GM21737 (cell line): ENCODE results near the gene XIRP2.
"Not testable (repeated sequence)": the region's sequence is repeated elsewhere in the genome, so short reads cannot be mapped to it uniquely, and the experiment has no call there.

Experiments
- ATAC-seq: cut with Tn5 transposase; IDR thresholded peaks from one replicate; pipeline ENCODE4 v1.9.1; 2021; ENCODE audit warnings: mild to moderate bottlenecking, moderate library complexity; ENCODE audit not compliant: unreplicated experiment

XIRP2 gene

DNA sequence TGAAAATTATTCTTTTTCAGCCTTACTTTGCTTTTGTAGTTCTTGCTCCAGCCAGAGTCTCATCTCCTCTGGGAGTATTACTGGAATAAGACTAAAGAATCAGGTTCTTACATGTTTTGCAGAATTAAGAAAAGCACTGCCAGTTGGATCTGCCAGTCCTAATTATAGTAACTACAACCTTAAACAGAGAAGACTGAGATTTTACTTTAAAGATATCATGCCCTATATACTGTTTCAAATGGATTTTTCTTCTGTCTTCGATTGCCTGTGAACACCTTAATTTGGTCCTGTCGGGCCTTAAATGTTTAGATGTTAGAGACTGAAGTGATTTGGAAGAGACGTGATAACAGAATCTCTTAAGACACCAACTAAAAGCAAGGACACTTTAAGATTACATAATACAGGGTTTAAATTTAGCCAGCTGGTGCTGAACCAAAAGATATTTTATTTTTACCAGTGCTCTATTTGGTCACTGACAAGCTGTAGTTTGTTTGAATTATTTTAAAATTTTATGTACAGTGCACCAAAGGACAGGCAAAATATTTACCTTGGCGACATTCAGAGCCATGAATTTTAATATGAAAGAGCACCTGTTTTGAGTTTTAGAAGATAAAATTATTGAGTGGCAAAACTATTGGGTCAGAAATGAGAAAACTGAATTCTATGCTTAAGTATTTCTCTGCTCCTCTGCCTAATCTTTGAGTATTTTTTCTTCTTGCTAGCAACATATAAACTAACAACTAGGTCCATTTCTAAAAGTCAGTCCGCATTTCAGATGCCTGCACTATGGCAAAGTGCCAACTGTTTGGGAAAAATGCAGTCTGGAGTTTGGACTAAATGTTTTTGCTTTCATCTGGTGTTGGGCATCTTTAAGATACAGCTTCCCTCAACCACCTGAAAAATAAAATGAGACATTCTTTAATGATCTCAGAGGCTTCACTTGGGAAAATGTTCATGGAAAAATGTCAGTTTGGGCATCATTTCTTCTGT is 300.0 kb downstream of the XIRP2 start:
- no peak for ATAC-seq

- ATAC-seq: no peak
Observed at GRCh38 chr2:167190053-167190452, 301.8 kb downstream of the XIRP2 start.

- no peak for ATAC-seq
Observed at GRCh38 chr2:167191588-167191987, 303.3 kb downstream of the XIRP2 start.

DNA sequence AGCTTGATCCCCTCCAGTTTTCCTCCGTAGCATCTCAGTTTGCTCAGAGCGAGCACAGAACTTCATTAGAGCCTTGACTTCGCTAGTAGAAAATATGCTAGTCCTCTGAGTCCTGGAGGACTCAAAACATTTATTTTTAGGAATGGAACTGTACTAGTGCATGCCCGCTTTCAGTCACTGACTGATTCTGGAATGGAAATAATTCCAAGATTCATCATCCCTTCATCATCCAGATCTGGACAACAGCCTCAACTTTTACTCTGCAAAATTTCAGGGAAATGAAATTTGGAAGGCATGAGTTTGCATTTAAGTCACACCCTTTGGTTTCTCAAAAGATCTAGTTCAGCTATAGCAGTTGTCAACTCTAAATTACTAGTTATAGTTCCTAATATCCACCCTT is 304.6 kb downstream of the XIRP2 start:
- no peak for ATAC-seq

DNA sequence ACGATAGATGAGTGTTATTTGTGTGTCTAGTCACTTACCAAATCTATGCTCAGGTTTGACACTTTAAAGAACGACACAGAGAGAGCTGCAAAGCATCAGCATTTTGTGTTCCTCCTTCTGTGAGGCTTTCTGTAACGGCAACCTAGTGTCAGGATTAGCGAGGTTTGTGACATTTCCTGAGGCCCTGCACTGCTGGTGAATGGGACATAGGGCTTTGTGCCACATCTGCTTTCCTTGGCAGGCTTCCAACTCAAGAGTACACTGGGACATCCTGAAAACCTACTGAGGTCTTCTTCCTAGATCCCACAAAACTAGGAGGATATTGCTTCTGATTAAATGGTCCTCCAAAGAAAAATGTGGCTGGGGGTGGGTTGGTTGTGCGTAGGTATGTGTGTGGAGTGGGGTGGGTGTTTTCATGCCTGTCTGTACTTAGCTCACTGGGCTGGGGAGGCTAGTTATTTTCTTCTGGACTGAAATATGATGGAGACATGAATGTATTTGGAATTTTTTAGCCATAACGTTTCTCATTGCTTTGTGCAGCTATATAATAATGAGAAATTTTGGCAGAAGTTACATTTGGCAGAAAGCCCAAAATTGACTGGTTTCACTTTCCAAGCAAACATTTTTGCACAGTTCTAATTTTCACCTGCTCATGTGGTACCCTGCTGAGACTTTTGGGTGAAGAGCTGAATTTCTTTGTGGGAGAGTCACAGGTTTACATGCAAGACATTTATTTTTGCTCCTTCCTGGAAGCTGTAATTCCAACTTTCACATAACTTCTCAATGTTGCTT is 308.4 kb downstream of the XIRP2 start:
- no peak for ATAC-seq

DNA sequence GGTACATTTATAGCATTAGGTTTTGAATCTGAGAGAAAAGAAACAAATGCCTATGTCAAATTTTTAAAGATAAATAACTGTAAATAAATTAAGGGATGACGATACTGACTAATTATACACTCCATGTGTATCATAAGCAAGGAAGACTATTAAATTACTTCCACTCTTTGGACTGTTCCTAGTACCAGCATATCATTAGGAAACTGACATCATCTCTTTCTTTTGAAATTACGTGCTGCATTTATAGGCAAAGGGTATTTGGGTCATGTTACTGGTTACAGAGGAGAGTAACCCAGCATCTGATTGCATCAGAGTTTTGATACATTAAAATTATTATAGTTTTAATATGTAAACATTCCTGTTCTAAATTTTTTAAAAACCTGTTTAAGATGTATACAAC is 309.7 kb downstream of the XIRP2 start:
- no peak for ATAC-seq

DNA sequence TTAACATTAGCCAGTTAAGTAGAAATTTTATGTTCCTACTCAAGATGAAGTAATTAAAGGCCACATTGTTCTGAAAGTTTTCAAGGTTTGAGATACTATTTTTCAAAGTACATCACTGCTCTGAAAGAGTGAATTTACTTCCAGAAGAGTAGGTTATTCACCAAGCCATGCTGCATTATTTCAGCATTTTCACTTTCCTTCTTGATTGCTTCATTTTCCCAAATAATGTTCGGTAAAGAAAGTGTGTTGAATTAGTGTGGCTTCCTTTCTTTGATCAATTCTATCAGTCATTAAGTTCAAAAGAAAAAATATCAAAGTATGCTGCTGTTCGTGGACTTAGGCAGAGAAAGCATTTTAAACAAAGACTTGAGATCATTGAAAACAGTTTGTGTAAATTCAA is 310.3 kb downstream of the XIRP2 start:
- ATAC-seq: no peak

DNA sequence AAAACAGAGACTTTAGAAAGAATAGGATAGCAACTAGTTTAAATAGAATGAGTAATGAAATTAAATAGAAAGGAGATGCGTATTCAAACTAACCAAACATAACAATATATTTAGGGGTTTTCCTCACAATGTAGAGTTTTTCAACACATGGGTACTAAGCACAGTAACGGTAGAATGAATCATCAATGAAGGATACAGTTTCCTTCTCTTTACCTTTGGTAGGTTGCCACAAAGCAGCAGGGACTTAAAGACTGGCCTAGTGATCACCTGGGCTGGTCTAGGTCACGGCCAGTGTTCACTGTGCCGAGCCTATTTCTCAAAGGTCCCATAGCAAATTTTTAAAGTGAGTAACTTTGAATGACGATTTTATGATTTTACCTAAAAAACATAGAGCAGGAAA is 311.7 kb downstream of the XIRP2 start:
- no peak for ATAC-seq

DNA sequence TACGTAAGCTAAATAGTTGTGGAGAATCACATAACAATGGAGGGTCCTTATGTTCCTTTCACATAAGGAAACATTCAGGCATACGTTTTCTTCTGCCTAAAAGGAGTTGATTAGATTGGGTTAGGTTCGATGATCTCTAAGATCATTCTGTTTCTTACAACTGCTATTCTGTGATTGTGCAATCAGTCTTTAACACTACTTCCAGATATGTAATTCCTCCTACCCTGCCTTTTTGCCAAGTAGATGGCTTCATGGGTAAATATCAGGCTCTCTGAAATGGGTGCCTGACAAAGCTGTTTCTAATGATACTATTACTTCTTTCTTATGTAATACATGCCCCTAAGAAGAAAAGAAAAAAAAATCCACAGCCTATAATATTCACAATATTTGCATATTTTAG is 321.5 kb downstream of the XIRP2 start:
- no peak for ATAC-seq

- ATAC-seq: peak; percentile 72
Observed at GRCh38 chr2:167212014-167212648, 323.9 kb downstream of the XIRP2 start.

DNA sequence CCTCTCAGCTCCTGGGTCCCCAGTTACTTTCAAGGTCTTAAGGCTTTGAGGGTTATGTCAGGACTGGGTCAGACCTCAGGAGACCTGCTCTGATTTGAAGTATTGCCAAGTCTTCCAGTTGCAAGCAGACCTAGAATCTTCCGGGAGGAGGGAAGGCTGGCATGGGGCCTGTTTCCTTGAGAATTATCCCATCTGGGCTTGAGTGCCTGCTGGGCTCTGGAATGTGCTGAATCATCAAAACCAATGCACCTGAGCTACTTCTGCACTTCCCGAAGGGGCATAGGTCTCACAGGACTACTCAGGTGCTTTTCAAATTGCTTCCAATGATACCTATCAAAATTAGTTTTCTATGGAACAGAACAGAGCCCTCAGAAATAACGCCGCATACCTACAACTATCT is 327.3 kb downstream of the XIRP2 start:
- ATAC-seq: no peak

- ATAC-seq: no peak
Observed at GRCh38 chr2:167237478-167237877, 349.2 kb downstream of the XIRP2 start.

GRCh38 chr2:167240671-167241070 is 352.4 kb downstream of the XIRP2 start:
- ATAC-seq: no peak

- ATAC-seq: no peak
Observed at GRCh38 chr2:167249197-167249596, 360.9 kb downstream of the XIRP2 start.

- no peak for ATAC-seq
Observed at GRCh38 chr2:167253025-167253424, 364.7 kb downstream of the XIRP2 start.

GRCh38 chr2:167254721-167255120 is 366.4 kb downstream of the XIRP2 start:
- ATAC-seq: no peak

DNA sequence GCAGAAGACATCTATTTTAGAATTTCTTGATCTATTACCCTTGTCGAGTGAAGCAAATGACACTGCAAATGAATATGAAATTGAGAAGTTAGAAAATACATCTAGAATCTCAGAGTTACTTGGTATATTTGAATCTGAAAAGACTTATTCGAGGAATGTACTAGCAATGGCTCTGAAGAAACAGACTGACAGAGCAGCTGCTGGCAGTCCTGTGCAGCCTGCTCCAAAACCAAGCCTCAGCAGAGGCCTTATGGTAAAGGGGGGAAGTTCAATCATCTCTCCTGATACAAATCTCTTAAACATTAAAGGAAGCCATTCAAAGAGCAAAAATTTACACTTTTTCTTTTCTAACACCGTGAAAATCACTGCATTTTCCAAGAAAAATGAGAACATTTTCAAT is 370.4 kb downstream of the XIRP2 start:
- ATAC-seq: no peak

GRCh38 chr2:167264380-167264779 is 376.1 kb downstream of the XIRP2 start:
- no peak for ATAC-seq

DNA sequence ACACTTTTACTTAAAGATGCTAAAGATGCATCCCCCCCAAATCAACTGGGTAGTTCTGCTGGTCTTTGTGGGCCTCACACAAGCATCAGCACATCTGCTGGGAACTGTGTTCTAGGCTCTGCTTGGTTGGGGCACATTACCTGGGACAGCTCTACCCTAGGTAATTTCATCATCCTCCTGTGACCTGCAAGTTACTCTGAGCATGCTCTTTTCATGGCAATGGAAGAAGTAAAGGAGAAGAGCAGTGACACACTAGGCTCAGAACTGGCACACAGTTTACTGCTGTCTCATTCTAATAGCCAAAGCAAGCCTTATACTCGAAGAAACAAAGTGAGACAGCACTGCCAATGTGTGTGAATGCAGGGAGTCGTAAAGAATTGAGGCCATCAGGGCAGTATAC is 376.7 kb downstream of the XIRP2 start:
- ATAC-seq: no peak

GRCh38 chr2:167265722-167266121 is 377.4 kb downstream of the XIRP2 start:
- ATAC-seq: no peak

- not testable (repeated sequence) for ATAC-seq
Observed at GRCh38 chr2:167268245-167268644, 380.0 kb downstream of the XIRP2 start.
